HG03064 (cell line): ENCODE results near the gene ERP27.

Experiments used
- ATAC-seq: cut with Tn5 transposase; IDR thresholded peaks from one replicate; pipeline ENCODE4 v1.9.1; 2021; ENCODE audit warnings: low read depth; ENCODE audit not compliant: unreplicated experiment

The ERP27 gene

GRCh38 chr12:14938301-14938700 lies at the start of gene ERP27:
Gene ERP27, minus strand, starts transcription at chr12:14938537. Its CDS starts 29 bp downstream, at chr12:14938508.
- no peak for ATAC-seq

- ATAC-seq = no peak
Observed at GRCh38 chr12:14988035-14988434, 49.7 kb upstream of the ERP27 start.

GRCh38 chr12:14986449-14986848 lies 48.1 kb upstream of the ERP27 start:
- ATAC-seq = no peak

- no peak for ATAC-seq
Observed at GRCh38 chr12:14984766-14985285, 46.5 kb upstream of the ERP27 start.

GRCh38 chr12:14984036-14984435 lies 45.7 kb upstream of the ERP27 start:
- ATAC-seq = no peak

GRCh38 chr12:14982991-14983390 lies 44.7 kb upstream of the ERP27 start:
- ATAC-seq = no peak

DNA sequence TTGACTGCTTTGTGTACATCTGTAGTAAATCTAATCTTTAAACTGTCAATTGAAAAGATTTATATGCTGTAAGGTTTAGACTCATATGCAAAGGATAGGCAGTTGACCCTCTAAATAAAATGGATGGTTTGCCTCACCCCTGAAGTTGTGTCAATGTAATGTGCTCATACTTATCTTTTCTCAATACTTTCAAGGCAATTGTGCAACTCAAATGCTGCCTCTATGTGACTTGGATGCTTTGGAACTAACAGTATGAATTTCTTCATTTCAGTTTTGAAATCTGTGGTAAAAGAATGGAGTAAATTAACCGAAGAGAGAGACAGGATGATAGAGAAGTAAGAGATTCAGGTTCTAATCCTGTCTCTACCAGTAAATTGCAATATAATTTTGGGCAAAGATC lies 44.2 kb upstream of the ERP27 start:
- ATAC-seq = no peak

DNA sequence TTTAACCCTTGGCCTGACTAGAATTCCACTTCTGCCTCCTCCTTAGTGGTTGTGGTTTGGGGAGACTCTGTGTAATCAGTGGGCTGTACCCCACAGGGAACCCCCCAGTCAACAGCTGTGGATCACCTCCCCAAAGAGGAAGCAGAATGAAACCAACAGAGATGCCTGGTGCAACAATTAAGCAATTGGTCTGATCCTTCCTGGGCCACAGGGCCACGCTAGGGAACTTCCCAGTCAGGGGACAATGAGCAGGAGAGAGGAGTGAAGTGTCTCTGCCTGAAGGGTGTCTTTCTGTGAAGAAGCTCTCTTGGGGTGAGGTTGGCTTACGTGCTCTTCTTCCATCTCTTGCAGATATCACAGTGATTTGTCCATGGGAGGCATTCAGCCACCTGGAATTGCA lies 42.7 kb upstream of the ERP27 start:
- no peak for ATAC-seq

DNA sequence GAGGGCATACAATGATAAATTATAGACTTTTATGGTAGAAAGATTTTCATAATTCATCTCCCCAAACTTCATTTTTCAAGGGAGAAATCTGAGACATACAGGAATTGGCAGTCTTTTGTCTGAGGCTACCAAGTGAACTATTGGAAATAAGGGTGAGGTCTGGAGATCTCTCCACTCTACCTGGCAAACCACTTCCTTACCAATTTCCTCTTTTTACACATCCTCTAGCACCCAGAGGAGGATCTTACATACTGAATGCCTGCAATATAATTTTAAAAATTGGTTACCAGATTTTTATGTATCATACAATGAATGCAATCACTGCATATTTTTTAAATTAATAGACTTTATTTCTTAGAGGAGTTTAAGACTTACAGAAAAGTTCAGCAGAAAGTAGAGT lies 41.1 kb upstream of the ERP27 start:
- no peak for ATAC-seq

DNA sequence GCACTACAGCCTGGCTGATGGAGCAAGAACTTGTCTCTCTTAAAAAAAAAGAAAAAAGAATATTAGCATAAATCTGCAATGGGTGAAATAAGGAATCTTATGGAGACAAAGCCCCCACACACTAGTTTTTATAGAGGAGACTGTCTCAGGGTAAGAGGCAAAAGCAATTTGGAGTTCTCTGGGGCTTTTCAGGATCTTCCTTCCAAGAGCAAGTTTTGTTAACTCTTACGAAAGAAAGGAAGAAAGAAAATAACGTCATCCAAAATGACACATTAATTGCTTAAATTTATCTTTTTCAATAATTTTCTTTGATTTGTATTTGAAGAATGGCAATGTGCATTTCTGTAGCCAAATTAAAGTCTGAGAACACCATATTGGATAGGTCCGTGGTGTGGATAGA lies 38.3 kb upstream of the ERP27 start:
- ATAC-seq = no peak

- no peak for ATAC-seq
Observed at GRCh38 chr12:14975457-14975856, 37.1 kb upstream of the ERP27 start.

DNA sequence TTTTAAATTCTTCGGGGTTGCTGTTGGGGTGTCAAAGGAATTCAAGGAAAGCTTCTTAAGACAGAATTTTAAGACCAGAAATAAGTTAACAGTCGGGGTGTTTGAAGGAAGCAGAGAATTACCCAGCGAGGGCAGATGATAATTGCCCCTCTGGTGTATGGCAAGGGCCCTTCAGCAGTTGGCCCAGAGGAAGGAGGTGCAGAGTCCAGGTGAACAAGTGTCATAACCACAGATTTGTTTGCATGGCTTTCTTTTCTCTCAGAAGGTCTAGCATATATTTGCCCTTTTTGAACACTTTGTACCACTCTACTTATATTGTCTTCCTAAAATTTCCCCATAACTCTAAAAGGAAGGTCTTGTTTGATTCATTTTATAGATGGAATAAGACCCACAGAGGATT lies 36.3 kb upstream of the ERP27 start:
- ATAC-seq = no peak

- no peak for ATAC-seq
Observed at GRCh38 chr12:14972816-14973215, 34.5 kb upstream of the ERP27 start, which contains the start of gene PDE6H. Gene PDE6H, plus strand, starts transcription at chr12:14973042. Its CDS starts 4,971 bp downstream, at chr12:14978013.

GRCh38 chr12:14970473-14970872 lies 32.1 kb upstream of the ERP27 start:
- no peak for ATAC-seq

- no peak for ATAC-seq
Observed at GRCh38 chr12:14968478-14968877, 30.1 kb upstream of the ERP27 start.

- no peak for ATAC-seq
Observed at GRCh38 chr12:14965221-14965620, 26.9 kb upstream of the ERP27 start.

- no peak for ATAC-seq
Observed at GRCh38 chr12:14964406-14964805, 26.1 kb upstream of the ERP27 start.

DNA sequence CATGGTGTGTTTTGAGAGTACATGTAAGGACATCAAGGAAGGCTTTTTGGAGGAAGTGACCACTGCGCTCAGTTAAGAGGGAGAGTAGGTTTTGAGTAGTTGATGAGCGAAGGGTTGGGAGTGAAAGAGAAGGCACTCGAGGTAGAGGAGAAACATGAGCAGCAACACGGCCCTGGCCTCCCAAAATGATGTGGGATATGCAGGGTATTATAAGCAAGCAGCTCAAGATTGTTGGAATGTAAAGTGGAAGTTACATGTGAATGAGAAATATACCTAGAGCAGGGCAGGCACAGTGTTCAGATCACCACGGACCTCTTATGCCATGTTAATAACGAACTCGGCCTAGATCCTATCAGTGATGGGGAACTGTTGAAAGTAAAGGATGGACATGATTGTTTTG lies 25.2 kb upstream of the ERP27 start:
- ATAC-seq = no peak

GRCh38 chr12:14962797-14963196 lies 24.5 kb upstream of the ERP27 start:
- no peak for ATAC-seq

DNA sequence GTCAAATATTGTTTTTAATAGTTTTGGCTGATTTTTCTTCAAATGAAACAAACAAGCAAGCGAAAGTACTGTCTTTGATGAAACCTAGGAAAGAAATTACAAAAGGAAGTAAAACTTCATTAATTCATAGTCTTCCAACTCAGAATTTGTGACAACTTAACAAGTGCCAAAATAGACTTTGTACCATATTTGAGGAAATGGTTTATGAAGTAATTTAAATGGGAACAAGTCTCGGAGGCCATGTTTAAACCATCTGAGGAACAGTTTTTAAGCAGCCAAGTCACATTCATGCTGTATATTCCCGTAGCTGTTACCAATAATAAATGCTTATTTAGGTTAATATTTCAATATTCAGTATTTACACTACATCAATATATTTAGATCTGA lies 23.8 kb upstream of the ERP27 start:
- no peak for ATAC-seq

DNA sequence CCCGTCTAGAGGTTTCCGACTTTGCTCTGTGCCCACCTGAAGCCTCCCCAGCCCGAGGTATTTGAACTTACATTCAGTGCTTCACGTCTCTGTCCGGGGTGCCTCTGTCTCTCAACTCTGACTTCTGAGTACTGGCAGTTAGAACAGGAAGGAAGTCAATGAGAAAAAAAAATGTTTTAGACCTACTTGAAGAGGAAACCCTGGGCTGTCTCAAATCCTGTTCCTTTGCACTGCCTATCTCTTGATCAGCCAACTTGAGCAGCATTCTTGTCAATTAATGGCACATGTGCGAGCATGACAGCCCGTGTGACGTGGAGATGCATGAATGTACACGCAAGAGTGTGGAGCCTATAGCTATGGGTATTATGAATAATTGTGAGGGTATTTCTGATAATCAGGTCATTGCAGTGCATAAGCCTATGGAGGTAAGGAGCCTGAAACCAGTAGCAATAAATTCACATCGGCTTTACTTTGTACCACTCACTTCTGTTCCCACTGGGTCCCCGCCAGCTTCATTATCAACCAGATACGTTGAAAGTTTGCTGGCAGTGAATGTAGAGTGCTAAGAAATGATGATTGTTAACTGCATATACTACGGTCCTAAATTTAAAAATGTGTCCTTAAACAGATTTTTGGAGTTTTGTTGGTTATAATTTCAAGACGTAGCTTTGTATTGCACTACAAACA lies 23.3 kb upstream of the ERP27 start, which contains the start of gene ARHGDIB:
Gene ARHGDIB (minus strand): TSS at position 136 of the 687 bp plus-strand sequence. CDS start 10,889 bp downstream, outside the sequence.
- peak; percentile 63 for ATAC-seq
